T-helper 1 cell treated with Interleukin-12 subunit alpha and Interleukin-12 subunit beta and Interleukin-4 antibody, amounts not matched to agents 30 ng/mL and 1 ng/mL, for 36 hours (primary cell): ENCODE data around the gene PARP16. TPM values are rescaled to one million over a fixed set of nuclear protein-coding genes. Genes with fewer than 3 reads are reported as not detected.

Experiments
- intact Hi-C: fragments of 100-400 bp; cut with micrococcal nuclease; formaldehyde crosslinking; loops from one replicate; pipeline ENCODE4 v1.15.1; 2024
- total RNA-seq: library from RNA; stranded (reverse); gene quantifications from 2 replicates; pipeline ENCODE4 v1.2.3, GENCODE V29; 2022

PARP16 gene
- total RNA-seq, 1 donor from 2014 or later, result 11.3 TPM

DNA sequence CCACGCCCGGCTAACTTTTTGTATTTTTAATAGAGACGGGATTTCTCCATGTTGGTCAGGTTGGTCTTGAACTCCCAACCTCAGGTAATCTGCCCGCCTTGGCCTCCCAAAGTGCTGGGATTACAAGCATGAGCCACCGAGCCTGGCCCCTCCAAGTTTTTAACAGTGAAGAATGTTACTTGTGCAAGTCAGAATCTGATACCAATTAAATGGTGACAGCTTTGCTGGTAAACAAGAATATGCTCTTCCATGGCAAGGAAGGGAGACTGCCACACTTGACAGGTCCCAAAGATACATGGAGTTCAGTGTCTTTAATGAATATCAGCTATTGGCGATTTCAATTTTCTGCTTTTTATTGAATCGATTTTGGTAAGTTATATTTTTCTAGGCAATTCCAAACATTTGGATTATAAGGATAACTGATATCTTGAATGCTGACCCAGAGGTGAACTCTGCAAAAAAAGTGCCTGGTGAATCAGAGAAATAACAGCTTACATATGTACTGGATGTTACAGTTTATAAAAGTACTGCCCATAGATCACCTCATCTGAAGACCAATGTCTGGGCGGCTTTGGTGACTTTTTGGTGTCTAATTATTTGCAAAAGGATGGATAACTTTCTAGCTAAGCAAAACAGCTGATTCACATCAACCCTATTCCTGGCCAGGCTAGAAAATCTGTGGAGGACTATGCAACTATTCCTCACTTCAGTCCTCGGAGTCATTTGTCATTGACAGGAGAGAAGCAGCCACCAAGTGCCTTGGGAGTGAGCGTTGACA, 1.2 kb downstream of the PARP16 start:
- intact Hi-C loops, result loop anchor here (1.0 to 2.0 kb wide), 9 partner anchors 11 to 461 kb away; partner anchors contain the start of genes CLPX, DPP8, PDCD7 and PIF1

GRCh38 chr15:65278480-65278879, 8.2 kb downstream of the PARP16 start:
- intact Hi-C loops, result no loop called here

DNA sequence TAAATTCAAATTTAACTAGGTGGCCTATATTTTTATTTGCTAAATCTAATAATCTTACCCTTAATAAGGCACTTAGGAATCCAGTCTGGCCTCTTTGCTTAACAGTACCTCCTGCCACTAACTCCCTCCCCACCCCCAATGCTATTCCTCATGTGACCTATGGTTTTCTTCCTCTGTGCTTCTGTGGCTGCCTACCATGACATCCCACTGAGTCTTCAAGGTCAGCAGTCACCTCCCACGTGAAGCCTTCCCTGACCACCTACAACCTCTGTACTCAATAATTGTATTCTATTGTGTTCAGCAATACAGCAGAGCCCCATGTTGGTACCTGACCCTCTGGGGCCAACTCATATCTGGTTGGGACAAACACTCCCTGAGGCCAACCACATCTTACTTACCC, 9.7 kb downstream of the PARP16 start:
- intact Hi-C loops, result no loop called here

- intact Hi-C loops, result no loop called here
Measured at GRCh38 chr15:65275728-65276126, 11.0 kb downstream of the PARP16 start.

DNA sequence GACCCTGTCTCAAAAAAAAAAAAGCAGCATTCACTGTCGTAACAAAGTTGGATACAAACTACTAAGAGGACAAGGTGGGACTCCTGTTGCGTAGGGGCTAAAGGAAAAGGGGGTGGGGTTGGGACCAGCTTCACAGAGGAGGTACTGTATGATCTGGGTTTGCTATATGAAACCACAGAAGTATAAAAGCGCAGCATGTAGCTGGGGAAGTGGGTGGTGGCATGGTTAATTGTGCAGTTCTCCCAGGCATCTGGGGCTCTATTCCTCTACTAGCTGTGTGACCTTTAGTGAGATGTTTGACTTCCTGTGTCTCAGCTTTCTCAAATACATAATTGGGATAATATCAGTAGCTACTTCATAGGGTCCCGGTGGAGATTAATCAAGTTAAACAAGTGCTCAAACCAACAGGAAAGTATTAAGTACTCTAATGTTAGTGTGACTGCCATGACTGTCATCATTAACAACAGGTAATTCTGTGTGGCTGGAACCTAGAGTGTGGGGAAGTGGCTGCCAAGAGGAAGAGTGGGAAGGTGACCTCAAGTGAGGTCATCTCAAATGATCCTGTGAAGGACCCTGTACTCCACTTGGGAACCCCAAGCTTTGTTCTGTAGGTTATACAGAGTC, 11.5 kb downstream of the PARP16 start:
- intact Hi-C loops, result no loop called here

DNA sequence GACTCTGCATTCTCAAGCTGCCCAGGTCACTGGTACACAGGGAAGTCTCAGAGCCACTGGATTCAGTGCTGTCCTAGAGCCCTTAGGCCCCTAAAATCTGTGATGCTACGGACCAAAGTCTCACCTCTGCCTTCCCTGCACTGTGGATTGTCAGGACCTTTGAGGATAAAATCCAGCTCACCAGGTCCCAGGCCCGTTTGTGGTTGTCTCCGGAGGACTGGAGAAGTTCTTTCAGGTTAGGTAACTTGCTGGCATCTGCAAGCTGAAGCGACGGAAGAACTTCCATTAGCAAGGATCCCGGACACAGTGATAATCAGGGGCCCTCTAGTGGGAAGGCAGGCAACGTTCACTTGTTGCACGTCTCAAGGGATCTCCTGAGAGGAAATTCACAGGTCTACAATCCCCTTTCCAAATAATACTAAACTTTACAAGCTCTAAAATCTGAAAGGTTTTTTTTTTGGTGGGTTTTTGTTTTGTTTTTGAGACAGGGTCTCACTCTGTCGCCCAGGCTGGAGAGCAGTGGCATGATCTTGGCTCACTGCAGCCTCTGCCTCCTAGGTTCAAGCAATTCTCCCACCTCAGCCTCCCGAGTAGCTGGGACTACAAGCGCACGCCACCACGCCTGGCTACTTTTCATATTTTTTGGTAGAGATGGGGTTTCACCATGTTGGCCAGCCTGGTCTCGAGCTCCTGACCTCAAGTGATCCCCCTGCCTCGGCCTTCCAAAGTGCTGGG, 15.7 kb downstream of the PARP16 start:
- intact Hi-C loops, result loop anchor here (1.0 kb wide), 1 partner anchor 217 kb away; no protein-coding TSS in a partner anchor

DNA sequence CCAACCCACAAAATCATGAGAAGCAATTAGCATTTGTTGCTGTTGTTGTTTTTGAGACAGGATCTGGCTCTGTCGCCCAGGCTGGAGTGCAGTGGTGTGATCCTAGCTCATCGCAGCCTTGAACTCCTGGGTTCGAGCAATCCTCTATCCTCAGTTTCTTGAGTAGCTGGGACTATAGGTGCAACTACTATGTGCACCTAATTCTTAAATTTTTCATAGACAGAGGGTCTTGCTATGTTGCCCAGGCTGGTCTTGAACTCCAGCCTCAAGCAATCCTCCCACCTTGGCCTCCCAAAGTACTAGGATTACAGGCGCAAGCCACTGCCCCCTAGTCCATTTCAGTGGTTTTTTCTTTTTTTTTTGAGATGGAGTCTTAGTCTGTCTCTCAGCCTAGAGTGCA, 18.3 kb downstream of the PARP16 start:
- intact Hi-C loops, result no loop called here

- intact Hi-C loops, result no loop called here
Measured at GRCh38 chr15:65266469-65266868, 20.2 kb downstream of the PARP16 start.

- intact Hi-C loops, result no loop called here
Measured at GRCh38 chr15:65264863-65265430, 21.7 kb downstream of the PARP16 start.

DNA sequence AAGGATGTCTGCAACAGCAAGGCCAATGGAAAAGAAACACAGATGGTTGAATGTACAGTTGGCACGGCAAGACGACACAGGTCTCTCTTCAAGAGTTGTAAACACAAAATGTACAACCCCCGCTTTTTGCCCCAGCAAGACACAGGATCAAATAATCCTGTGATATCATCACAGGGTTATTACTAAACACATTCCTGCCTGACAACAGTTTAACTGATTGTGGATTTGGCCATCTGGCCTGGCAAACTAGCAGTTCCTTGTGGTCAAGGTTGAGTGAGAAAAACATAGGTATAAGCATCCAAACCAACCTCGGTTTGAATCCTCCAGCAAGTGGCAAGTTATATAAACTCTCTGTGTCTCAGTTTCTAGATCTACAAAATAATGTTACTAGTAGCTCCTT, 23.4 kb downstream of the PARP16 start:
- intact Hi-C loops, result no loop called here

- intact Hi-C loops, result no loop called here
Measured at GRCh38 chr15:65260968-65261367, 25.7 kb downstream of the PARP16 start.

DNA sequence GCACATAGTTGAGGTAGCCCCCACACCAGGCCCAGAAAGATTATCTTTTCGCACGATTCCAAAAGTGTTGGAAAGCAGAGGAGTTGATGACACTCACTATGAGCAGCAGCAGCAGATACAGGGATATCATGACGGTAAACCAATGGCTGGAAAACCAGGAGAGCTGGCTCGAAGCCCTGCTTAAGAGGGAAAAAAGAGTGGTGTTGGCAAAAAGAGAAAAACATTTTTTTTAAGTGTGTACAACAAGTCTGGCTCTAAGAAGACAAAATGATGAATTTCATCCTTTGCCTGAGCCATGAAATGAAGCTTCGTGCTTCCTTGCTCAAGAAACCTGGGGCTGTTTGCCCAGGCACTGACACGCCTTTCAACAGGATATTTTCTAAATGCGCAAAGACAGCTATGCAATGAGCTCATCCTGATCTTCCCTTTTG, 27.3 kb downstream of the PARP16 start:
- intact Hi-C loops, result no loop called here

GRCh38 chr15:65258375-65259262, 28.1 kb downstream of the PARP16 start:
- intact Hi-C loops, result no loop called here

DNA sequence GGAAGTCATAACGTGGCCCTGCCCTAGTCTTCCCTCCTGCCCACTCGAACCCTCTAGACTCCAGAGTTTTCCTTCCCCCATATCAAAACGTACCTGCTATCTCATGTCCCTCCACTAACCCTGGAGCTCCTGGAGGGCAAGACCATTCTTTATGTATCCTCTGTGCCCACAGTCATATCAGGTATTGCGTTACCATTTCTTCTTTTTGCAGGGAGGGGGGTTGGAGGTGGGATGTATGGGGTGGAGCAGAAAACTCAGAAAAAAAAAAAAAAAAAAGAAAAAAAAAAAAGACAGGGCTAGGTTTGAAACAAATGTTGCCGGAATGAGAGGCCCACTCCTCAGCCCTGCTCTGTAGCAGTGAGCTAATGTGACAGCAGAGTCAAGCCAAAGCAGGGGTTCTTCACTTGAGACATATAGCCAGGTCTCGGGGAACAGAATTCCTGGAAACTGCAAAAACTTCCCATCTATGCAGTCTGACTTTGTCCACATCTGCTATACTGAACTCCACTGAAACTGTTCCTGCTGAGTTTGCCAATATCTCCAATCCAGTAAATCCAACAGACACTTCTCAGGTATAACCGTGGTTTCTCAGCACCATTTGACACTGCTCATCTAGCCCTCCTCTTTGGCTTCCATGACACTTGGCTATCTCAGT, 31.1 kb downstream of the PARP16 start:
- intact Hi-C loops, result no loop called here

DNA sequence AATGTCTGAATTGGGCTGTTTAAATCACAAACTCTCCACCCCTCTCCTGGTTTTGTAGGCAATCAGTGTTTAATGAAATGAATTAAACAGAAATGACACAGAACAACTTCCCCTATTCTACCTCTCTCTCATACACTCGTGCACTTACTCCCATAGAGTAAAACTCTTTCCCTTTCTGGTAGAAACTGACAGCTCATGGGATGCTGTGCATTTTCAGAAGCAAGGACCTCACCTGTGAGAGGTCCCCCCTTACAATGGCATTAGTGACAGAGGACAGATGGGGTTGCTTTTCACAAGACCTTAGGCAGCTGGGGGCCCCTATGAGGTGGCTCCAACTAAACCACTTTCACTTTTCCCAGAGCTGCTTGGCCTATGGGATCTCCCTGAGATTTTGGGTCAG, 31.9 kb downstream of the PARP16 start:
- intact Hi-C loops, result no loop called here

- intact Hi-C loops, result no loop called here
Measured at GRCh38 chr15:65254356-65254755, 32.3 kb downstream of the PARP16 start.

DNA sequence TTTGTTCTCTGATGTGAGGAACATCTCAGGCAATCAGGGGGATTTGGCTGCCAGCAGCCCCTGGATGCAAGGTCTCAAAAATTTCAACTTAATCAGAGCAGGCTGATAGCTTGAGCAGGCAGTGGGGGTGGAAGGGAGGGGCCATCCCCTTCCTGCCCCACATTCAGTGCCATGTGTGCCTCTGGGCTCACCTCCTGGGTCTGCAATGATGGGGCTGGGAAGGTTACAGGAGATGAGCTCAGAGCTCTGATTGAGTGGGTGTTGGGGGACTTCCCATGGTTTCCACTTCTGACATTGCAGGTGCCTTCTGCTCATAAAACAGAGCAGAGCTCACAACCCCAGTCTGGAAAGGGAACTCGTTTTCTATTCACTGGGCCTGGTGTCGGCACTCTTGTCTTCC, 37.0 kb downstream of the PARP16 start:
- intact Hi-C loops, result no loop called here

DNA sequence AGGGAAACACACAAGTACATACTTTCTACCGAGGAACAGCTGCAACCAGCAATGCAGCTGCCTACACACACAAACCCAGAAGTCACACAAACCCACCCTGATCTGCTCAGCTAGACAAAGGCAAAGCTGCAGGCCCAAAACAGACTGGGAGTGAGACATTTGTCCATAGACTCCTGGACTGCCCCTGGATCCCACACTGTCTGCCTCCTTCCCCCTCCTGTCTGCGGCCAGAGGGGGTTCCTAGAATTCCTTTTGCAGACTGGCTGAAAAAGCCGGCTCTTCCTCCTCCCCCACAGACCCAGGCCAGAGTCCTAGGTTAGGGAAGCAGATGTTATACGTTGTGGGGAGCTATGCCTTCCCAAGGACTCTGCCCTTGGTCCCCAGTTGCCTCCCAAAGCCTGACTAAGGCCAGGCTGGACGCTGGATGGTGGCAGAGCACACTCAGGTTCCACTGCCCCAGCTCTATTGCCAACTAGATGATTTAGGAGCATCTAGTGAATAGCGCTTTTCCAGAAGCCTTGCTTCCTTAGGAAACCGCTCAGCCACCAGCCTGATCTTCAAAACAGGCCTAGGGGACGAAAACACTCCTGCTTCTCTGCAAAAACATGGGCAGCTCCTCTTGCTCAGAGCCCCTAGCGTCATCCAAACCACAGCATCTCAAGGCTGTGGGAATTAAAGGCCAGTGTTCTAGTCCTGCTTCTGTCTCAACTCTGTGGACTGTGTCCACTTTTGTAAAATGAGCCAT, 38.0 kb downstream of the PARP16 start:
- intact Hi-C loops, result no loop called here

DNA sequence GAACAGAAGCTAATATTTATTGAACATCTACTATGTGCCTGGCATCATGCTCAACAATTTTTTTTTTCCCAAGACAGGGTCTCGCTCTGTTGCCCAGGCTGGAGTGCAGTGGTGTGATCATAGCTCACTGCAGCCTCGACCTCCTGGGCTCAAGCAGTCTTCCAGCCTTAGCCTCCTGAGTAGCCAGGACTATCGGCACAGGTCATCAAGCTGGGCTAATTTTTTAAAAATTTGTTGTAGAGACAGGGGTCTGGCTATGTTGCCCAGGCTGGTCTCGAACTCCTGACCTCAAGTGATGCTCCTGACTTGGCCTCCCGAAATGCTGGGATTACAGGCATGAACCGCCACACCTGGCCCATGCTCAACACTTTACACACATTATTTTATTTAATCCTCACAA, 39.7 kb downstream of the PARP16 start:
- intact Hi-C loops, result no loop called here
